Natural killer cell (primary cell): ENCODE results near the gene CDNF. TPM values are rescaled to one million over a fixed set of nuclear protein-coding genes. Genes with fewer than 3 reads are reported as not detected.
A peak's percentile ranks its signal among the peaks of the same experiment; 100 is the strongest.

Experiments used
- ATAC-seq, 3 donors: fragments of 150-1000 bp in 2 of 3; fragments of 200-7000 bp in 1 of 3; cut with Tn5 transposase; 1 replicate in 1 of 3; 2 replicates in 2 of 3; pipeline ENCODE4 v1.10.0; 2021; ENCODE audit warnings: mild to moderate bottlenecking in 2 of 3, moderate library complexity in 2 of 3
- DNase-seq, 2 donors: peaks; one replicate each; pipeline versions ENCODE4 v3.0.0 to v3.0.0-alpha.2; 2013 to 2021; ENCODE audit warnings: mixed read lengths in 1 of 2
- H3K27ac ChIP-seq: one replicate; pipeline ENCODE4 v1.5.1; 2013; ENCODE audit warnings: mild to moderate bottlenecking, low read length
- H3K27me3 ChIP-seq: one replicate; pipeline ENCODE4 v1.6.1; 2013; ENCODE audit warnings: low read length; ENCODE audit not compliant: control insufficient read depth, insufficient read depth
- H3K36me3 ChIP-seq: one replicate; pipeline ENCODE4 v1.6.1; 2013; ENCODE audit warnings: low read length; ENCODE audit not compliant: control insufficient read depth, insufficient read depth
- H3K4me1 ChIP-seq: one replicate; pipeline ENCODE4 v1.6.1; 2013; ENCODE audit warnings: low read length; ENCODE audit not compliant: control insufficient read depth, insufficient read depth
- H3K4me3 ChIP-seq: one replicate; pipeline ENCODE4 v1.5.1; 2013; ENCODE audit warnings: low read length
- H3K9me3 ChIP-seq: one replicate; pipeline ENCODE4 v1.6.1; 2013; ENCODE audit warnings: low read length; ENCODE audit not compliant: control insufficient read depth, insufficient read depth
- H3K27ac Mint-ChIP-seq, 2 donors: one replicate each; pipeline ENCODE4 v1.8.0; 2022; ENCODE audit warnings: mild to moderate bottlenecking in 2 of 2, mixed read lengths in 2 of 2, moderate library complexity in 1 of 2
- H3K27me3 Mint-ChIP-seq, 2 donors: one replicate each; pipeline ENCODE4 v1.8.0; 2022; ENCODE audit warnings: low read depth in 2 of 2, mixed read lengths in 2 of 2
- H3K36me3 Mint-ChIP-seq: one replicate; pipeline ENCODE4 v1.8.0; 2022; ENCODE audit warnings: mixed read lengths
- H3K4me1 Mint-ChIP-seq, 2 donors: one replicate each; pipeline ENCODE4 v1.8.0; 2022; ENCODE audit warnings: mixed read lengths in 2 of 2
- H3K4me3 Mint-ChIP-seq: one replicate; pipeline ENCODE4 v1.8.0; 2022; ENCODE audit warnings: mild to moderate bottlenecking, moderate library complexity, mixed read lengths
- H3K9me3 Mint-ChIP-seq, 2 donors: one replicate each; pipeline ENCODE4 v1.8.0; 2022; ENCODE audit warnings: mixed read lengths in 2 of 2
- WGBS: methylation state at CpG from one replicate; pipeline ENCODE4 v1.1.7; 2013; ENCODE audit warnings: missing lambda C conversion rate; ENCODE audit not compliant: insufficient coverage; 5-methylcytosine and 5-hydroxymethylcytosine counted together
- intact Hi-C: fragments of 100-400 bp; cut with micrococcal nuclease; formaldehyde crosslinking; loops from one replicate; pipeline ENCODE4 v1.14.2; 2022
- total RNA-seq, 4 donors: library from RNA; stranded (reverse); fragments of 120-200 nt in 1 of 4; gene quantifications; one replicate each; pipeline versions ENCODE4 v1.2.3 to v1.2.4, GENCODE V29; 2013 to 2022
- TF ChIP-seq, protein P1 (sequence below): fragments of 200-600 bp; IDR thresholded peaks from one replicate; pipeline ENCODE4 v1.8.0; 2022; ENCODE audit warnings: antibody characterized with exemption

Gene CDNF
- total RNA-seq, 3 donors from 2014 or later (not counting 1 experiment from before 2014, with no cell fraction given) = 1.8 to 2.2 (median 1.9) TPM

DNA sequence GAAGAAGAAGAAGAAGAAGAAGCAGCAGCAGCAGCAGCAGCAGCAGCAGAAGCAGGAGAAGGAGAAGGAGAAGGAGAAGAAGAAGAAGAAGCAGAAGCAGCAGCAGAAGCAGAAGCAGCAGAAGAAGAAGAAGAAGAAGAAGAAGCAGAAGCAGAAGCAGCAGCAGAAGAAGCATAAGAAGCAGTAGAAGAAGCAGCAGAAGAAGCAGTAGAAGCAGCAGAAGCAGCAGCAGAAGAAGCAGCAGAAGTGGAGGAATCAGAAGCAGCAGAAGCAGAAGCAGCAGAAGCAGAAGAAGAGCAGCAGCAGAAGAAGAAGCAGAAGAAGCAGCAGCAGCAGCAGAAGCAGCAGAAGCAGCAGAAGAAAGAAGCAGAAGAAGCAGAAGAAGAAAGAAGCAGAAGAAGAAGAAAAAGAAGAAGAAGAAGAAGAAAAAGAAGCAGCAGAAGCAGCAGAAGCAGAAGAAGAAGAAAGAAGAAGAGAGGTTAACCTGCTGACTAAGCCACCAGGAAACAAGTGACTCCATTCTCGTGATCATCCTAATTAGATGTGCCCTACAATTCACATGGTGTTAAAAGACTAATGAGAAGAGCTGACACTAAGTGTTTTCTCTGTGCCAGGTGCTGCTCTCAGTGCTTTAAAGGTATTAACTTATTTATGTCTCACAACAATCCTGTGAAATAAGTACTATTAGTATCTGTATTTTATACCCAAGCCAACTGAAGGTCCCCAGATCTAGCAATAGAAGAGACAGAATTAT is 11.6 kb downstream of the CDNF start:
- TF ChIP-seq, protein P1, sequence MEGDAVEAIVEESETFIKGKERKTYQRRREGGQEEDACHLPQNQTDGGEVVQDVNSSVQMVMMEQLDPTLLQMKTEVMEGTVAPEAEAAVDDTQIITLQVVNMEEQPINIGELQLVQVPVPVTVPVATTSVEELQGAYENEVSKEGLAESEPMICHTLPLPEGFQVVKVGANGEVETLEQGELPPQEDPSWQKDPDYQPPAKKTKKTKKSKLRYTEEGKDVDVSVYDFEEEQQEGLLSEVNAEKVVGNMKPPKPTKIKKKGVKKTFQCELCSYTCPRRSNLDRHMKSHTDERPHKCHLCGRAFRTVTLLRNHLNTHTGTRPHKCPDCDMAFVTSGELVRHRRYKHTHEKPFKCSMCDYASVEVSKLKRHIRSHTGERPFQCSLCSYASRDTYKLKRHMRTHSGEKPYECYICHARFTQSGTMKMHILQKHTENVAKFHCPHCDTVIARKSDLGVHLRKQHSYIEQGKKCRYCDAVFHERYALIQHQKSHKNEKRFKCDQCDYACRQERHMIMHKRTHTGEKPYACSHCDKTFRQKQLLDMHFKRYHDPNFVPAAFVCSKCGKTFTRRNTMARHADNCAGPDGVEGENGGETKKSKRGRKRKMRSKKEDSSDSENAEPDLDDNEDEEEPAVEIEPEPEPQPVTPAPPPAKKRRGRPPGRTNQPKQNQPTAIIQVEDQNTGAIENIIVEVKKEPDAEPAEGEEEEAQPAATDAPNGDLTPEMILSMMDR = no peak
- 14% methylated on average over 1 of the region's 1 CpG for WGBS
- Mint-ChIP-seq H3K4me1 (peaks cover 5% of the 10 kb centered on the region in 2 donors), H3K4me3 (no peak overlapping the region), H3K36me3 (no peaks in the 10 kb centered on the region), H3K27ac (no peak overlapping the region), H3K9me3 (no peaks in the 10 kb centered on the region), H3K27me3 (peaks cover 0 to 2% of the 10 kb centered on the region in 2 donors)
- no peaks in the 10 kb centered on the region for H3K27me3 ChIP-seq
- no peak for DNase-seq
- no peak overlapping the region for H3K27ac ChIP-seq
- intact Hi-C loops = loop anchor here (10.0 kb wide), 1 partner anchor 631 kb away; no protein-coding TSS in a partner anchor
- H3K4me1 ChIP-seq = no peaks in the 10 kb centered on the region
- H3K4me3 ChIP-seq = no peak overlapping the region
- H3K9me3 ChIP-seq = no peaks in the 10 kb centered on the region
- H3K36me3 ChIP-seq = no peaks in the 10 kb centered on the region
- no peak for ATAC-seq

DNA sequence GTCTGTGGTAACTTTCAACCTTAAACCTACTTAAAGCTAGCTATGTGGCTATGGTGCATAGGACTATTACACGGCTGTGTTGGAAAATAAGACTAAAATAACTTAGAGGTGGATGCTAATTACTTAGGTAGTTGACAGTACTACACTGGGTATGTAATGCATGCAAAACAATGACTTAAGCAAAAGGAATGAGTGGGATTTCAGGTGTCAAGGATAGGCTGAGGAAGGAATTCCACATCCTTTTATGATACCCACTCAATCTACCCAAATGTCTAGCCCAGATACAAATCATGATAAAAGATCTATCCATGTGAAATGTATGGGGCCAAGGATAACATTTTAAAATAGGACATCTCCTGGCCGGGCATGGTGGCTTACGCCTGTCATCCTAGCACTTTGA is 13.9 kb downstream of the CDNF start:
- ATAC-seq = no peak
- Histone ChIP-seq H3K27ac (no peak overlapping the region), H3K9me3 (no peaks in the 10 kb centered on the region), H3K27me3 (no peaks in the 10 kb centered on the region), H3K4me3 (no peak overlapping the region), H3K4me1 (no peaks in the 10 kb centered on the region), H3K36me3 (no peaks in the 10 kb centered on the region)
- H3K9me3 Mint-ChIP-seq = no peaks in the 10 kb centered on the region
- TF ChIP-seq, protein P1 = no peak
- 90% methylated on average over 3 of the region's 3 CpGs for whole genome bisulfite sequencing
- no peaks in the 10 kb centered on the region for H3K36me3 Mint-ChIP-seq
- no peak overlapping the region for H3K4me3 Mint-ChIP-seq
- no peak overlapping the region for H3K27ac Mint-ChIP-seq
- H3K4me1 Mint-ChIP-seq = peaks cover 5% of the 10 kb centered on the region in 2 donors
- H3K27me3 Mint-ChIP-seq = peaks cover 0 to 2% of the 10 kb centered on the region in 2 donors
- DNase-seq = no peak
- intact Hi-C loops = loop anchor here (1.0 to 10.0 kb wide), 2 partner anchors 325 to 629 kb away; no protein-coding TSS in a partner anchor

DNA sequence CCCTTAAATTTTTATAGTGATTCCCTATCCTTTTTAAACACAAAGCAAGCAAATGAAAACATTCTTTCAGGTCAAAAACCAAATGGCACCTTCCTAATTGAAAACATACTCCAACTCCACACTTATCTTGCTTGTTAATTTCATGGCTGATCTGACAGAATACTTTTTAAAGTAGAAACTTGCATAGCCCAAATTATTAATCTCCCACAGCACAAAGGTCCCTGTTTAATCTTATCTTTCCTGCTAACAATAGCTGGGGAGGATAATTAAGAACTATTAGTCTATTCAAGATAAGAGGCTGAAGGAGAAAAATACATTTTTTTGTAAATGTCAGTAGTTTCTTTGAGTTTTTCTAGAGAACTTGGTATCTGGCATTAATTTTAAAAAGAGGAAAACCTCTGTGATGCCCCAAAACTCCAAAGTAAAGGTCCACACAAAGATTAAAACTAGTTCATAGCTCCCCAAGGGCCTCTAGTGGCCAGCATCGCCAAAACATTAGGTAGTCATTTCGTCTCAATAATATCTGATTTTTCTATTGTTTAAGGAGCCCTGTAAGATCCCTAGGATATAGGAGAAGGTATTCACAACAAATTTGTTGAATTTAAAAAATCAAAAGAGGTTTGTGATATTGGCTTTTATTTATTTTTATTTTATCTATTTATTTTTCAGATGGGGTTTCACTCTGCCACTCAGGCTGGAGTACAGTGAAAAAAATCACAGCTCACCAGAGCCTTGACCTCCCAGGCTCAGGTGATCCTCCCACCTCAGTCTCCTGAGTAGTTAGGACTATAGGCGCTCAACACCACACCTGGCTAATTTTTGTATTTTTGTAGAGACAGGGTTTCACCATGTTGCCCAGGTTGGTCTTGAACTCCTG is 14.7 kb downstream of the CDNF start:
- WGBS = 45% methylated on average over 3 of the region's 3 CpGs
- Mint-ChIP-seq H3K4me1 (peaks cover 5% of the 10 kb centered on the region in 2 donors), H3K36me3 (no peaks in the 10 kb centered on the region), H3K4me3 (no peak overlapping the region), H3K27ac (no peak overlapping the region), H3K9me3 (no peaks in the 10 kb centered on the region), H3K27me3 (peaks cover 0 to 2% of the 10 kb centered on the region in 2 donors)
- H3K4me3 ChIP-seq = no peak overlapping the region
- ATAC-seq (peak in 2 of 3 donors; percentile 64 to 67), DNase-seq (peak in 1 of 2 donors; percentile 69)
- no peaks in the 10 kb centered on the region for H3K36me3 ChIP-seq
- H3K27me3 ChIP-seq = no peaks in the 10 kb centered on the region
- intact Hi-C loops = loop anchor here (1.0 to 10.0 kb wide), 2 partner anchors 324 to 628 kb away; no protein-coding TSS in a partner anchor
- H3K27ac ChIP-seq = no peak overlapping the region
- TF ChIP-seq, protein P1 = peak; percentile 76
- no peaks in the 10 kb centered on the region for H3K4me1 ChIP-seq
- no peaks in the 10 kb centered on the region for H3K9me3 ChIP-seq
